HG02678 (cell line): ENCODE measurements around the gene PIGBOS1.

Experiments used
- ATAC-seq: cut with Tn5 transposase; IDR thresholded peaks from one replicate; pipeline ENCODE4 v1.9.1; 2021; ENCODE audit warnings: mild to moderate bottlenecking, moderate library complexity; ENCODE audit not compliant: unreplicated experiment

The PIGBOS1 gene

DNA sequence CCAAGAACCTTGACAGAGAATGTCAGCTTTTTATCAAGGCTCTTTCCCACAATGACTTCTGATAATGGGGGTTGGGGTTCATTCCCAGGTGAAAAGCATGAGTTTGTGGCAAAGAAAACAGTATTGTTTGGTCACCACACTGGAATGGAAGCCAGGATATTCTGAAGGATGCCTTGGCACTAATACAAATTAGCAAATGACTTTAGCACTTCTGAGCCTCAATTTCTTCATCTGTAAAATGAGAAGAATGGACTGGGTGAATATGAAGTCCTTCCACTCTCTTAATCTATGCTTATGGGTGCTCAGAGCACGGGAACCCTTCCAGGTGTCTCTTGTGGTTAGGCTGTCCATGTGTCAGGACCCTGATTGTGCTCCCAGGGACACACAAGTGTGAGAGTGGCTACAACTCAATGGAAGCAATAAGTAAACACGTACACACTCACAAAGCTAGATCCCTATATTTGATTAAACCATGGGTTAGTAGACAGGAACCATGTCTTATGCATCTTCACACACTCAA lies 50.7 kb downstream of the PIGBOS1 start:
- no peak for ATAC-seq

DNA sequence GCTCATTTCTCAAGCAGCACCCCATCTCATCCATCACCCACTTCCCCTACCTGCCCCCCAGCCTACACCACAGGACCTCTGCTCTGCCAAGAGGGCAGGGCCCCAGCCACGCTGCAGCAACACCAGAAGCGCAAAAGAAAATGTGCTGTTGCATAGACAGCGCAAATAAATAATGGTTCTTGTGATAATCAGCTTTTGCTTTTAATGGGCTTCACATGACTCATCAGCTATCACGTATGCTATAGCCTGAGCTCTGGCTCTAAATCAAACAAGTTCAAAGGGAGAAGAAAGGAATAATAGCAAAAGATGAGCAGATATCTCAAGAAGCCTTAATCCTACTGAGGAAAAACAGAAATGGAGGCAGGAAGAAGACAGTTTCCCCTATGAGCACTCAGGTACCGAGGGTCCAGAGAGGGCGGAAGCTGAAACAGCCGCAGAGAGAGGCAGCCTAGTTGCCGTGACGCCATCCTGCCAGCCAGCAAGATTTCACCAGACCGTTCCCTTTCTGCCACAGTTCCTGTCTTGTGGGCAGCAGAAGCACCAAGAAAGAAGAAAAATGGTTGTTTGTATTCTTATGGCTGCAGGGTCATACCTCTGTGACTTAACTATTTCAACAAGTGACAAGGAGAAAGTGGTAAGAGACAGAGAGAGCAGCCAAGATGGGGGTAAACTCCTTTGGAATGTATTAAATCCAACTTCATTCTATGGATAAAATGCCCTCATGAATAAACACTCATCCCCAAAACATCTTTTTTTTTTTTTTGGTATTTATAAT lies 51.3 kb downstream of the PIGBOS1 start:
- ATAC-seq = peak; percentile 95
